ENCODE results near the gene SIK1.

SIK1 gene

GRCh38 chr21:43367296-43367695 is 59.6 kb downstream of the SIK1 start:
- no peak for DNase-seq (ENCODE audit: low read depth in 2 of 2)

DNA sequence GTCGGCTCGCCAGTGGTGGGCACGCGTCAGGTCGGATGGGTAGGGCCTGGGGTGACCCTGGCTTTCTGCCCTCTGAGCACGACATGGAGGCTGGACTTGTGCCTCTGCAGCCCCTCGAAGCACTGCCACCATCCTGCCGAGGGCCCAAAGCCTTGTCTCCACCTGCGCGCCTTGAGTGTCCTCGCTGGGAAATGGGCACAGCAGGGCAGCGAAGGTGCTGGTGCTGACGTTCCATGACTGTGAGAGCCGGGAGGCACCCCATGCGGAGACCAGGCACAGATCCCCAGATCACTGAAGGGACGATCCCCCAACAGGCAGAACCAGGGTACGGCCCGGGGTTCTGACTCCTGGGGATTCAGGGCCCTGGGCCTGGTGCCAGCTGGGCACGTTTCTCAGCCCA is 60.3 kb downstream of the SIK1 start:
- DNase-seq (ENCODE audit: low read depth in 2 of 2) = no peak

GRCh38 chr21:43365611-43366426 is 61.1 kb downstream of the SIK1 start:
- no peak for DNase-seq (ENCODE audit: low read depth in 2 of 2)

DNA sequence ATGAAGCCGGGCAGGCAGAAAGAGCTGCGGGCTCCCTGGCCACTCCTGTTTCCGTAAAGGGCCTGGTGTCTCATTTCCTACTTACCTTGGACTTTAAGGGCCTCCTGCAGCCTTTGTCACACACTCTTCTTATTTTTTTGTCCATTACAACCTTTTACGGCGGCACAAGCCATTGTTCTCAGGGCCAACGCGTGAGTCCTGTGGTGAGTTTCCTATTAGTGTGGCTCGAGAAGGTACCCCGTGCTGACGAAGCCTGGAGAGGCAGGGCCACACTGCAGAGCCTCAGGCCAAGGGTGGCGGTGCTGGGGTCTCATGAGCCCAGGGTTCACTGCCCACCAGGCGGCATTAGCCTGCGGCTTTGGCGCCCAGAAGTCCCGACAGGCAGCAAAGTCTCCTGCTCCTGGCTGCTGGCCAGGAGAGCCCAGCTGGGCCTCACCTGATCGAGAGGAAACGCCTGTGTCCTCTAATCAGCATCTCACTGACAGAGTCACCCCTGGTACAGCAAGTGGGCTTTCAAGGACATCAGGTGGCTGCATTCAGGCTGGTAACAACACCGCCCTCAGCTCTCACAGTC is 62.0 kb downstream of the SIK1 start:
- DNase-seq (ENCODE audit: low read depth in 2 of 2) = no peak

All from stimulated activated CD4-positive, alpha-beta T cell treated with anti-CD3 and anti-CD28 coated beads, Interleukin-4, amount 100 ng/mL, for 48 hours (primary cell).